EL (cell line): ENCODE results near the gene AIFM2.
"Not testable (repeated sequence)": the region's sequence is repeated elsewhere in the genome, so short reads cannot be mapped to it uniquely, and the experiment has no call there.

Experiments
- DNase-seq: peaks from one replicate; pipeline ENCODE4 v3.0.0-alpha.2; 2016

The AIFM2 gene

GRCh38 chr10:70132098-70133029 lies at the start of gene AIFM2:
AIFM2 (minus strand) TSS chr10:70132825; CDS start chr10:70124084, 8,741 bp downstream.
- peak; percentile 83 for DNase-seq

GRCh38 chr10:70179209-70179608 lies 46.6 kb upstream of the AIFM2 start:
- not testable (repeated sequence) for DNase-seq

- no peak for DNase-seq
These were observed 45.6 kb upstream of the AIFM2 start for GRCh38 chr10:70178139-70178725.

GRCh38 chr10:70176441-70176840 lies 43.8 kb upstream of the AIFM2 start:
- DNase-seq = peak; percentile 37

GRCh38 chr10:70175516-70175915 lies 42.9 kb upstream of the AIFM2 start:
- peak; percentile 21 for DNase-seq

GRCh38 chr10:70174058-70174741 lies 41.6 kb upstream of the AIFM2 start:
- no peak for DNase-seq

- DNase-seq = no peak
These were observed 37.2 kb upstream of the AIFM2 start for GRCh38 chr10:70169649-70170364.

GRCh38 chr10:70169011-70169410 lies 36.4 kb upstream of the AIFM2 start:
- DNase-seq = no peak

- no peak for DNase-seq
These were observed 34.6 kb upstream of the AIFM2 start for GRCh38 chr10:70167246-70167645.

- no peak for DNase-seq
These were observed 33.8 kb upstream of the AIFM2 start for GRCh38 chr10:70166394-70166793.

- no peak for DNase-seq
These were observed 31.5 kb upstream of the AIFM2 start for GRCh38 chr10:70164163-70164562.

GRCh38 chr10:70163448-70163847 lies 30.8 kb upstream of the AIFM2 start:
- DNase-seq = no peak

- peak; percentile 18 for DNase-seq
These were observed 30.2 kb upstream of the AIFM2 start for GRCh38 chr10:70162892-70163201.

GRCh38 chr10:70162151-70162891 lies 29.7 kb upstream of the AIFM2 start:
- no peak for DNase-seq

- no peak for DNase-seq
These were observed 28.2 kb upstream of the AIFM2 start for GRCh38 chr10:70160798-70161197.

- not testable (repeated sequence) for DNase-seq
These were observed 26.7 kb upstream of the AIFM2 start for GRCh38 chr10:70159366-70159765.

GRCh38 chr10:70158113-70158512 lies 25.5 kb upstream of the AIFM2 start:
- DNase-seq = no peak

- no peak for DNase-seq
These were observed 22.7 kb upstream of the AIFM2 start for GRCh38 chr10:70155255-70155838.

GRCh38 chr10:70148516-70148915 lies 15.9 kb upstream of the AIFM2 start:
- no peak for DNase-seq

- no peak for DNase-seq
These were observed 14.6 kb upstream of the AIFM2 start for GRCh38 chr10:70147259-70147625.

- peak; percentile 100 for DNase-seq
These were observed 14.0 kb upstream of the AIFM2 start, which contains the start of gene TYSND1 for GRCh38 chr10:70146489-70147258. TYSND1 (minus strand) TSS chr10:70146700; CDS start chr10:70146586, 114 bp downstream.
